ENCODE data around the gene MIB2.

The MIB2 gene

DNA sequence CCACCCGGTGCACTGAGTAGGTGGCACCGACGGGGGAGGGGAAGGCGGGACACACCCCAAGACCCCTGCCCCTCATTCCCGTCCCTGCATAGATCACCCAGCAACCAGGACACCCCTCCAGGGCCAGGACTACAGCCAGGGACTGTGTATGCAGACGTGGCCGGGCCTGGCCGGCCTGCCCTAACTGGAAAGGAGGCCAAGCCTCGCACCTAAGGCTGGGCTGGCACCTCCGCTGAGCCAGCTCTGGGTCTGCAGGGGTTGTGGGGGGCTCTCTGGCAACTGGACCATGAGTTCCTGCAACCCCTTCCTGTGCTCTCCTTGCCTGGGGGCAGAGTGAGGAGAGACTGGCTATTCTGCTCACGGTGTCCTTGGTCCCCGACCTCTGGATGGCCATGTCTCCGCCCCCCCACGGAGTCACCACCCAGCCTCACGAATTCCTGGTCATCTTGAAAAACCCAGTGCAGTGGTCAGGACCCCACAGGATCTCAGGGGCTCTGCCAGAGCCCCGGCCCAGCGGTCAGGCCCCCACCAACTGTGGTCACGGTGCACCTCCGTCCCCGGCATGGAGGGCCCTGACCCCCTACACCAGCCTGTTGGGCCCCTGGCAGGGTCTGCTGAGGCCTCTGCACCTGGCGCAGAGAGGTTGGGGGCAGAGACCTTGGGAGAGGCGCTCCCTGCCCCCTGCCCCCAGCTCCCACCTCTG is 14.3 kb upstream of the MIB2 start:
- Mint-ChIP-seq H3K27ac (no peak overlapping the region), H3K9me3 (no peaks in the 10 kb centered on the region), H3K27me3 (ENCODE audit: low read depth) (peaks cover 48% of the 10 kb centered on the region), H3K4me1 (no peaks in the 10 kb centered on the region), H3K36me3 (ENCODE audit: low read depth) (no peaks in the 10 kb centered on the region), H3K4me3 (peak overlapping the region; percentile 62 to 71 (median 67))
- no peak for TF ChIP-seq CTCF (IDR thresholded peaks at IDR 0.05; ENCODE audit: unreplicated experiment in 3 of 3)

DNA sequence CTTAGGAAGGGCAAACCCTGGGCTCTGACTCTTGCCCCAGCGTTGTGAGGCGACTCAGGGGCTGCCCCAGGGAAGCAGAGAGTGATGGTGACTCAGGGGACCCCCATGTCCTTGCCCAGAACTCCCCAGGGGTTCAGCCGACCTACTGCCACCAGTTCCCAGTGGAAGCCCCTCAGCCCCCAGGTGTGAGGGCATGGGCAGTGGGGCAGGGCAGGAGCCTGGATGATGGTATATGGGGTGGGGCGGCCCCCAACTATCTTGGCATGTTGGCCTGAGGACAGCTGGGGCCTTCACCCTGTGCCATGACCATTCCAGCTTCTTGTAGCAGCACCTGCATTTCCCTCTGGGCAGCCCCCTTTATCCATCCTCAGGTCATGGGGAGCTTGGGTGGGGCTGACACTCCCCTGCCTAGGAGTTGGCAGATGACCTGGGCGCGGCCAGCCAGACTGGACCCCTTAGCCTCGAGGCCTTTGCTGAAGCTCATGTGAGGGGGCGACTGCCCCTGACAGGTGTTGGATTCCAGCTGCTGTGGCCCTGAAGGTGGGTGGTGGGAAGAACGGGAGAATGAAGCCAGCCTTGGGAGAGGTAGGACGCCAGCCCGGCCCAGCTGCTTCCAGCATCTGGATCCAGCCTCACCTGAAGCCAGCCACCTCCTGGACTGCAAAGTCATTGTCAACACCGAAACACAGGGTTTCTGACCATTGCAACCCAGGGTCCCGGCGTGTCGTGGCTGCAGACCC is 13.6 kb upstream of the MIB2 start:
- Mint-ChIP-seq H3K4me1 (no peaks in the 10 kb centered on the region), H3K4me3 (no peak overlapping the region), H3K36me3 (ENCODE audit: low read depth) (no peaks in the 10 kb centered on the region), H3K27me3 (ENCODE audit: low read depth) (peaks cover 48% of the 10 kb centered on the region), H3K27ac (no peak overlapping the region), H3K9me3 (no peaks in the 10 kb centered on the region)
- TF ChIP-seq CTCF (IDR thresholded peaks at IDR 0.05; ENCODE audit: unreplicated experiment in 3 of 3), result no peak

DNA sequence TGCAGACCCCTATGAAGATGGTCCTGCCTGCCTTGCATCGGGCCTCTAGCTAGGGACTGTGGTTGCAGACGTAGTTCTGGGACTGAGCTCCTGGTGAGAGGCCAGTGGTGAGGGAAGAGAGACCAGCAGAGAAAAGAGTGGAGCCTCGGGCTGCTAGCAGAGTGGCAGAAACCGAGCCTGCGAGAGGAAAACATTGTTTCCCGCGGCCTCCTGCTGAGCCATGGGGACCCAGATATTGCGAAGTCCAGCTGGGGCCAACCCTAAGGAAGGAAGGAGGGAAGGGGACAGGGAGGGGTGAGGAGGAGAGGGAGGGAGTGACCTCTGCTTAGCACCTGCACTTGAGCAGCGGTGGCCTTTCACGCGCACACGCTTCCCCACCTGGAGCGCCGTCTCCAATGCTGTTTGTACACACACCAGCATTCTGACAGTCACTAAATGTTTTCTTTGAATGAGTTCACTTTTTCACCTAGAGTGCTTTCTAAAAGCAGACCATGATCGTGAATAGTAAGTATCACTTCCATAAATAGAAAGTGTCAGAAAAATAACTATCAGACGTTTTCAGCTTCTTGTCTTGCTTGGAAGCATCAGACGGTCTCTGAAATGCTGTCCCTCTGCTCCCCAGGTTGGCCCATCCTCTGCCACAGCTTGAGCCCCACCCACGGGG is 12.9 kb upstream of the MIB2 start:
- Mint-ChIP-seq H3K9me3 (no peaks in the 10 kb centered on the region), H3K4me3 (peak overlapping the region in 1 of 3 experiments; percentile 31), H3K27ac (no peak overlapping the region), H3K27me3 (ENCODE audit: low read depth) (peaks cover 48% of the 10 kb centered on the region), H3K4me1 (no peaks in the 10 kb centered on the region), H3K36me3 (ENCODE audit: low read depth) (no peaks in the 10 kb centered on the region)
- TF ChIP-seq CTCF (IDR thresholded peaks at IDR 0.05; ENCODE audit: unreplicated experiment in 3 of 3), result no peak

DNA sequence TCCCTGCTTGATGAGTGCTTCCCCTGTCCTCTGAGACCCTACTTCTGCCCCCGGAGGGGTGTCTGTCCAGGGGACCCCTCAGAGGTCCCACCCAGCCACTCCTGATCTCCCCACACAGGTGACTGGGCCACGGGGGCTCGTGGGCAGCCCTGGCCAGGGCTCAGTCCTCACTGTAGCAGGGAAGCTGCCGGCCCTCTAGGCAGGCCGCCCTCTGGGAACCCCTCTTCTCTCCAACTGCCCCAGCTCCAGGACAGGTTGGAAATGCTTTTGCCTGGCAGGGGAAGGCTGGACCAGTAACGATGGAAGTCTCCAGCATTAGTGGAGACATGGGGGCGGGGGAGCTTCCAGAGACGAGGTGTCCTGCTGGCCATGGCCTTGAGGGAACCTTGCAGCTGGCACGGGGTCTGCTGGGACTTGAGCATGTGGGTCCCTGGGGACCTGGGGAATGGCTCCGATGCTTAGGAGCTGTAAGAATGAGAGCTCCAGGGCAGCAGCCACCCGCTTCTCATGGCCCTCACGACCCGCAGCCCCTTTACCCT is 12.3 kb upstream of the MIB2 start:
- H3K4me1 Mint-ChIP-seq, result no peaks in the 10 kb centered on the region
- H3K36me3 Mint-ChIP-seq (ENCODE audit: low read depth), result no peaks in the 10 kb centered on the region
- H3K9me3 Mint-ChIP-seq, result no peaks in the 10 kb centered on the region
- H3K27ac Mint-ChIP-seq, result no peak overlapping the region
- peak overlapping the region in 1 of 3 experiments; percentile 31 for H3K4me3 Mint-ChIP-seq
- H3K27me3 Mint-ChIP-seq (ENCODE audit: low read depth), result peaks cover 42% of the 10 kb centered on the region
- no peak for TF ChIP-seq CTCF (IDR thresholded peaks at IDR 0.05; ENCODE audit: unreplicated experiment in 3 of 3)

GRCh38 chr1:1603671-1604373 is 11.5 kb upstream of the MIB2 start:
- H3K4me3 Mint-ChIP-seq, result no peak overlapping the region
- TF ChIP-seq CTCF (IDR thresholded peaks at IDR 0.05; ENCODE audit: unreplicated experiment in 3 of 3), result no peak
- H3K27me3 Mint-ChIP-seq (ENCODE audit: low read depth), result peaks cover 35% of the 10 kb centered on the region
- H3K9me3 Mint-ChIP-seq, result no peaks in the 10 kb centered on the region
- no peak overlapping the region for H3K27ac Mint-ChIP-seq
- no peaks in the 10 kb centered on the region for H3K36me3 Mint-ChIP-seq (ENCODE audit: low read depth)
- H3K4me1 Mint-ChIP-seq, result no peaks in the 10 kb centered on the region
